AG08395 (cell line): Measurements from ENCODE around the gene ENTPD1.

ENCODE experiments used
- DNase-seq: peaks from one replicate; pipeline ENCODE4 v3.0.0; 2012; ENCODE audit warnings: mixed read lengths, low spot score

ENTPD1 gene

GRCh38 chr10:95832216-95833041, 76.5 kb downstream of the ENTPD1 start:
- no peak for DNase-seq

GRCh38 chr10:95833042-95833610, 77.2 kb downstream of the ENTPD1 start:
- no peak for DNase-seq

GRCh38 chr10:95834406-95834805, 78.4 kb downstream of the ENTPD1 start:
- DNase-seq = no peak

- no peak for DNase-seq
Measured at GRCh38 chr10:95835149-95835860, 79.3 kb downstream of the ENTPD1 start.

GRCh38 chr10:95835911-95836310, 79.9 kb downstream of the ENTPD1 start:
- no peak for DNase-seq

- DNase-seq = no peak
Measured at GRCh38 chr10:95836610-95837355, 80.8 kb downstream of the ENTPD1 start.

GRCh38 chr10:95837356-95837776, 81.4 kb downstream of the ENTPD1 start:
- no peak for DNase-seq

GRCh38 chr10:95837783-95838182, 81.8 kb downstream of the ENTPD1 start:
- no peak for DNase-seq

GRCh38 chr10:95840121-95840520, 84.2 kb downstream of the ENTPD1 start:
- DNase-seq = no peak

GRCh38 chr10:95840681-95841080, 84.7 kb downstream of the ENTPD1 start:
- no peak for DNase-seq

GRCh38 chr10:95841661-95842498, 85.9 kb downstream of the ENTPD1 start:
- DNase-seq = peak; percentile 53

GRCh38 chr10:95845411-95845810, 89.4 kb downstream of the ENTPD1 start:
- DNase-seq = no peak

- no peak for DNase-seq
Measured at GRCh38 chr10:95847007-95847406, 91.0 kb downstream of the ENTPD1 start.

- DNase-seq = no peak
Measured at GRCh38 chr10:95848841-95849240, 92.9 kb downstream of the ENTPD1 start.

GRCh38 chr10:95850791-95851190, 94.8 kb downstream of the ENTPD1 start:
- DNase-seq = peak; percentile 18

- peak; percentile 16 for DNase-seq
Measured at GRCh38 chr10:95860166-95860940, 104.4 kb downstream of the ENTPD1 start.

- no peak for DNase-seq
Measured at GRCh38 chr10:95861386-95861785, 105.4 kb downstream of the ENTPD1 start.

- DNase-seq = peak; percentile 84
Measured at GRCh38 chr10:95864906-95865813, 109.2 kb downstream of the ENTPD1 start.

- no peak for DNase-seq
Measured at GRCh38 chr10:95865814-95866466, 110.0 kb downstream of the ENTPD1 start.
